Measurements from ENCODE around the gene CYSTM1. TPM values are rescaled to one million over a fixed set of nuclear protein-coding genes. Genes with fewer than 3 reads are reported as not detected.

The CYSTM1 gene
- total RNA-seq, 1 donor, result 5.6 TPM

DNA sequence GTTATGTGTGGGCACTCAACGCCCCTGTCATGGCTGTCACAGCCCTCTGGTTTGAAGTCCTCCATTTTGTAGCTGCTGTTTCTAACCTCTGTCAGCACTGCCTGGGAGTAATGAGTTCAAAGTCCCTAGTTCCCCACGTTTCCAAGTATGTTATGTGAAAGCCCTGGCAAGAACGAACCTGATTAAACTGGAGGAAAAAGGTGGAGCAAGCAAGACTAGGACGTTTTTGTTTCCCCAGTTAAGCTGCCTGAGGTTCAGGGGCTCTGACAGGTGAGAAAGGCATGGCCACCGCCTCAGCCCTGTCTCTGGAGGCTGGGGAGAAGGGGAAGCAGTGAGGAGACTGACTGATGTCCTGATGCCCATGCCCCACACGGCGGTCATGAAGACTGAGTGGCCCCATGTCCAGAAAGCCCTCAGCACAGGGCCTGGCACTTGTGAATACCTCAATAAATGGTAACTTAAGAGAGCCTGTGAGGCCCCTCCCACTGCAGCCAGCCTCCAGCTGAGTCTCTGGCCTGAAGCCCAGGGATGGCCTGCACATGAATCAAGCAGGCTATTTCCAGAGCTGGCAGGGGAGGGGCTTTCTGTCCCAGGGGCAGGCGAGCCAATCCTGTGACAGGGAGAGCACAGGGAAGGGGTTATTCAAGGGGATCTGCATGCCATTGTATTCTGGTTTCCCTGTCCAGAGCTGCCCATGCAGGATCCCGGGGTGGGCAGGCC, 66.2 kb downstream of the CYSTM1 start:
- Histone ChIP-seq H3K27me3 (ENCODE audit: insufficient read depth, low read length) (no peaks in the 10 kb centered on the region), H3K4me1 (ENCODE audit: insufficient read depth, low read length) (peaks cover 40% of the 10 kb centered on the region), H3K9me3 (ENCODE audit: low read depth, low read length) (no peaks in the 10 kb centered on the region), H3K4me3 (ENCODE audit: low read length) (no peak overlapping the region)

GRCh38 chr5:140242099-140242498, 67.1 kb downstream of the CYSTM1 start:
- H3K4me1 ChIP-seq (ENCODE audit: insufficient read depth, low read length), result peaks cover 32% of the 10 kb centered on the region
- H3K4me3 ChIP-seq (ENCODE audit: low read length), result no peak overlapping the region
- no peaks in the 10 kb centered on the region for H3K9me3 ChIP-seq (ENCODE audit: low read depth, low read length)
- no peaks in the 10 kb centered on the region for H3K27me3 ChIP-seq (ENCODE audit: insufficient read depth, low read length)

DNA sequence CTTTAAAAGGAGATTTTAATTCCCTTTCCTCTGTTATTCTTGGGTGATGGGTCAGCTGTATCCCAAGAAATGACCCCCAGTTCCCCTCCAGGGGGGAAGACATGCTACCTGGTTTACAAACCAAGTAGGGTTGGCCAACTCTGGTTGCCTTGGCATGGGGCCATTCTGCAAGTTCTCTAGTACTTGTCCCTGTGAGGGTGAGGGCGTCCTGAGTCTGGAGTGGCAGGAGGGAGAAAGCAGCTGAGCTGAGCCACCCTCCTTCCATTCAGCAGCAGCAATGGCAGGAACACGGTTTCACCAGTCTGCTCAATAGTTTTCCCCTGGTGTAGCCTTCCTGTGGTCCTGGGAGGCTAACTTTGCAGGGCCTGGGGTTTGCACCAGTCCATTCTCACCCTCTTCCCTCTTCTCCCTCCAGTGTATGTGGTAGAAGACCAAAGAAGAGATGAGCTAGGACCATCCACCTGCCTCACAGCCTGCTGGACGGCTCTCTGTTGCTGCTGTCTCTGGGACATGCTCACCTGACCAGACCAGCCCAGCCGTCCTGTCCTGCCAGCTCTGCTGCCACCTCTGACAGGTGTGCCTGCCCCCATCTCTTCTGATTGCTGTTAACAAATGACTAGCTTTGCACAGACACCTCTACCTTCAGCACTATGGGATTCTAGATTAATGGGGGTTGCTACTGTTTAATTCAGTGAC, 68.0 kb downstream of the CYSTM1 start:
- no peaks in the 10 kb centered on the region for H3K27me3 ChIP-seq (ENCODE audit: insufficient read depth, low read length)
- no peaks in the 10 kb centered on the region for H3K9me3 ChIP-seq (ENCODE audit: low read depth, low read length)
- peaks cover 23% of the 10 kb centered on the region for H3K4me1 ChIP-seq (ENCODE audit: insufficient read depth, low read length)
- no peak overlapping the region for H3K4me3 ChIP-seq (ENCODE audit: low read length)

- H3K27me3 ChIP-seq (ENCODE audit: insufficient read depth, low read length), result no peaks in the 10 kb centered on the region
- no peak overlapping the region for H3K4me3 ChIP-seq (ENCODE audit: low read length)
- H3K9me3 ChIP-seq (ENCODE audit: low read depth, low read length), result no peaks in the 10 kb centered on the region
- peaks cover 20% of the 10 kb centered on the region for H3K4me1 ChIP-seq (ENCODE audit: insufficient read depth, low read length)
Measured at GRCh38 chr5:140243706-140244250, 68.8 kb downstream of the CYSTM1 start.

- no peaks in the 10 kb centered on the region for H3K27me3 ChIP-seq (ENCODE audit: insufficient read depth, low read length)
- no peak overlapping the region for H3K4me3 ChIP-seq (ENCODE audit: low read length)
- peaks cover 24% of the 10 kb centered on the region for H3K4me1 ChIP-seq (ENCODE audit: insufficient read depth, low read length)
- no peaks in the 10 kb centered on the region for H3K9me3 ChIP-seq (ENCODE audit: low read depth, low read length)
Measured at GRCh38 chr5:140244525-140245025, 69.6 kb downstream of the CYSTM1 start.

DNA sequence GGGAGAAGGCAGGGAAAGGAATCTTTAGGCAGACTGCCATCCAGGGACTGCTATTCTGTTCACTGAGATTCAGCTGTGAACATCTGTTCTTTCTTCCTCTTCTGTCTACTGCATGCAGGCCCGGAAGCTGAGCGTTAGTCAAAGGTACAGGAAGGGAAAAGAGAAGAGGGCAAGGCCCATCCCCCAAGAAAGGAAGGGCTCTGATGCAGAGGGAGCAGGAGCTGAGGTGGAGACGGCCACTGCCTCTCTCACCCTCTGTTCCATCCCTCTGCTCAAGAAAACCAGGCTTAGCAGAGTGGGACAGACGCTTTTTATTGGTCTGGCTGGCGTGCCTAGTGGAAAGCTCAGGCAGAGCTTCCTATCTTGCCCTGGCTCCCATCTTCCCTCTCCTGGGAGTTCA, 70.4 kb downstream of the CYSTM1 start:
- H3K4me3 ChIP-seq (ENCODE audit: low read length), result no peak overlapping the region
- peaks cover 32% of the 10 kb centered on the region for H3K4me1 ChIP-seq (ENCODE audit: insufficient read depth, low read length)
- no peaks in the 10 kb centered on the region for H3K27me3 ChIP-seq (ENCODE audit: insufficient read depth, low read length)
- H3K9me3 ChIP-seq (ENCODE audit: low read depth, low read length), result no peaks in the 10 kb centered on the region

GRCh38 chr5:140245926-140246325, 70.9 kb downstream of the CYSTM1 start:
- Histone ChIP-seq H3K4me1 (ENCODE audit: insufficient read depth, low read length) (peaks cover 37% of the 10 kb centered on the region), H3K4me3 (ENCODE audit: low read length) (no peak overlapping the region)

GRCh38 chr5:140246378-140247122, 71.6 kb downstream of the CYSTM1 start:
- H3K9me3 ChIP-seq (ENCODE audit: low read depth, low read length), result no peaks in the 10 kb centered on the region
- H3K4me1 ChIP-seq (ENCODE audit: insufficient read depth, low read length), result peaks cover 44% of the 10 kb centered on the region
- no peak overlapping the region for H3K4me3 ChIP-seq (ENCODE audit: low read length)
- no peaks in the 10 kb centered on the region for H3K27me3 ChIP-seq (ENCODE audit: insufficient read depth, low read length)

More at GRCh38 chr5:140245926-140246325, 70.9 kb downstream of the CYSTM1 start:
- Histone ChIP-seq H3K27me3 (ENCODE audit: insufficient read depth, low read length) (no peaks in the 10 kb centered on the region), H3K9me3 (ENCODE audit: low read depth, low read length) (no peaks in the 10 kb centered on the region)

GRCh38 chr5:140248414-140248813, 73.4 kb downstream of the CYSTM1 start:
- peaks cover 62% of the 10 kb centered on the region for H3K4me1 ChIP-seq (ENCODE audit: insufficient read depth, low read length)
- H3K9me3 ChIP-seq (ENCODE audit: low read depth, low read length), result no peaks in the 10 kb centered on the region
- H3K27me3 ChIP-seq (ENCODE audit: insufficient read depth, low read length), result no peaks in the 10 kb centered on the region
- H3K4me3 ChIP-seq (ENCODE audit: low read length), result no peak overlapping the region

GRCh38 chr5:140249536-140249935, 74.5 kb downstream of the CYSTM1 start:
- H3K9me3 ChIP-seq (ENCODE audit: low read depth, low read length), result no peaks in the 10 kb centered on the region
- H3K4me1 ChIP-seq (ENCODE audit: insufficient read depth, low read length), result peaks cover 72% of the 10 kb centered on the region
- H3K4me3 ChIP-seq (ENCODE audit: low read length), result no peak overlapping the region
- no peaks in the 10 kb centered on the region for H3K27me3 ChIP-seq (ENCODE audit: insufficient read depth, low read length)

- H3K27me3 ChIP-seq (ENCODE audit: insufficient read depth, low read length), result no peaks in the 10 kb centered on the region
- no peaks in the 10 kb centered on the region for H3K9me3 ChIP-seq (ENCODE audit: low read depth, low read length)
- no peak overlapping the region for H3K4me3 ChIP-seq (ENCODE audit: low read length)
- peaks cover 70% of the 10 kb centered on the region for H3K4me1 ChIP-seq (ENCODE audit: insufficient read depth, low read length)
Measured at GRCh38 chr5:140250386-140250785, 75.4 kb downstream of the CYSTM1 start.

DNA sequence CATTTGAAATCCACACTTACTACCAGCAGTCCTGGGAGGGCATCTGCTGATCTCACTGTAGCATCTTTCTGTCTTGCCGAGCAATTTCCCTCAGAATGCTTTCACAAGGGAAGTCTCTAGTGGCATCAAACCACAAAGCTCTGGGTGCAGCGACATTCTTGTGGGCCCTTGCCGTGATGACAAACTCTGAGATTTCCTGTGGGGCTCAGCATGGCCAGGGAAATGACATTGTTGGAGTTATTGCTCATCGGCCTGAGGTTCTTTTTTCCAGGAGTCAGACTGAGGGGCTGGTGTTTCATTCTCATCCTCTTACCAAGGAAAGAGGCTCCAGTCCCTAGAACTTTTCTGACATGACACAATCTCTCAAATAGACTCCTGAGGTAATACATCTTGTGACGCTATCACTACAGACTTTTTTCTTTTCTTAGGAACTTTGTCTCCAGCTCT, 76.6 kb downstream of the CYSTM1 start:
- H3K4me3 ChIP-seq (ENCODE audit: low read length), result no peak overlapping the region
- H3K27me3 ChIP-seq (ENCODE audit: insufficient read depth, low read length), result no peaks in the 10 kb centered on the region

DNA sequence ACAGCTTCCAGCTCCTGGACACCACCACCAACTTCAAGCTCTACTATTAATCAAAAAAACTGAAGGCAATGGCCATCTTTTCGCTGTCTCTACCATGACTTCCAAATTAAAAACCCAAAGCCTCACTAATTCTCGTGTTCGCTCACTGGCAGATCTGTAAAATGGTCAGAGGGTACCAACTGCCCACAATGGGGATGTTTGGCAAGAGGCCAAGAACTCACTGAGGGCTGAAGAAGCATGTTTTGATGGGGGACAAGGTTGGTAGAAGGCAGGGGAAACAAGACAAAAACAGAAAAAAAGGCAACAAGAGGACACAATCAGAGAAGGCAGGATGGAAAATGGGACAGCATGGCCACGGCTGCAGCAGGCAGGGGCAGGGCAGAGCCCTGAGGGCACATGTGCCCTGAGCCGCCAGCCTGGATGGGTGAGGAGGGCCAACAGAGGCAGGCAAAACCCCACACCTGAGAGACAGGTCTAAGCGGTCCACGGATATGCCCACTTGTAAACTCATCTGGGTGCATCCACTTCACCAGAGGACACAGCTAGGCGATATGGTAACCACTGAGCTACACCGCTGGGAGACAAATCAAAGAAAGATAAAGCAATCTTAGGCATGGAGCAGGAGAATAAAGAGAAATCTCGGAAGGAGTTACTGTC, 77.6 kb downstream of the CYSTM1 start:
- H3K9me3 ChIP-seq (ENCODE audit: low read depth, low read length), result no peaks in the 10 kb centered on the region
- peaks cover 68% of the 10 kb centered on the region for H3K4me1 ChIP-seq (ENCODE audit: insufficient read depth, low read length)
- H3K4me3 ChIP-seq (ENCODE audit: low read length), result no peak overlapping the region
- H3K27me3 ChIP-seq (ENCODE audit: insufficient read depth, low read length), result no peaks in the 10 kb centered on the region

More for the DNA sequence above, 76.6 kb downstream of the CYSTM1 start:
- peaks cover 68% of the 10 kb centered on the region for H3K4me1 ChIP-seq (ENCODE audit: insufficient read depth, low read length)
- H3K9me3 ChIP-seq (ENCODE audit: low read depth, low read length), result no peaks in the 10 kb centered on the region

- Histone ChIP-seq H3K4me3 (ENCODE audit: low read length) (no peak overlapping the region), H3K27me3 (ENCODE audit: insufficient read depth, low read length) (no peaks in the 10 kb centered on the region), H3K4me1 (ENCODE audit: insufficient read depth, low read length) (peaks cover 68% of the 10 kb centered on the region), H3K9me3 (ENCODE audit: low read depth, low read length) (no peaks in the 10 kb centered on the region)
Measured at GRCh38 chr5:140253985-140254384, 79.0 kb downstream of the CYSTM1 start.

All from mononuclear cell (primary cell).